D721Med (cell line): ENCODE measurements around the gene HBS1L.

Source experiments
- DNase-seq: peaks from one replicate; pipeline ENCODE4 v3.0.0; 2011; ENCODE audit warnings: low spot score; ENCODE audit not compliant: insufficient read length
- FAIRE-seq: peaks from 2 replicates; lab custom pipeline; 2011; peaks lifted over from hg19 to GRCh38; lab: Jason Lieb, UNC
- TF ChIP-seq, protein P1 (sequence below): IDR thresholded peaks from 2 replicates; pipeline ENCODE4 v1.5.1; 2012; ENCODE audit warnings: mild to moderate bottlenecking, control low read depth; ENCODE audit not compliant: insufficient read depth; ENCODE audit errors: missing control alignments

HBS1L gene

GRCh38 chr6:134992155-134992554, 62.5 kb downstream of the HBS1L start:
- DNase-seq = no peak
- FAIRE-seq = no peak
- TF ChIP-seq, protein P1, sequence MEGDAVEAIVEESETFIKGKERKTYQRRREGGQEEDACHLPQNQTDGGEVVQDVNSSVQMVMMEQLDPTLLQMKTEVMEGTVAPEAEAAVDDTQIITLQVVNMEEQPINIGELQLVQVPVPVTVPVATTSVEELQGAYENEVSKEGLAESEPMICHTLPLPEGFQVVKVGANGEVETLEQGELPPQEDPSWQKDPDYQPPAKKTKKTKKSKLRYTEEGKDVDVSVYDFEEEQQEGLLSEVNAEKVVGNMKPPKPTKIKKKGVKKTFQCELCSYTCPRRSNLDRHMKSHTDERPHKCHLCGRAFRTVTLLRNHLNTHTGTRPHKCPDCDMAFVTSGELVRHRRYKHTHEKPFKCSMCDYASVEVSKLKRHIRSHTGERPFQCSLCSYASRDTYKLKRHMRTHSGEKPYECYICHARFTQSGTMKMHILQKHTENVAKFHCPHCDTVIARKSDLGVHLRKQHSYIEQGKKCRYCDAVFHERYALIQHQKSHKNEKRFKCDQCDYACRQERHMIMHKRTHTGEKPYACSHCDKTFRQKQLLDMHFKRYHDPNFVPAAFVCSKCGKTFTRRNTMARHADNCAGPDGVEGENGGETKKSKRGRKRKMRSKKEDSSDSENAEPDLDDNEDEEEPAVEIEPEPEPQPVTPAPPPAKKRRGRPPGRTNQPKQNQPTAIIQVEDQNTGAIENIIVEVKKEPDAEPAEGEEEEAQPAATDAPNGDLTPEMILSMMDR = no peak

DNA sequence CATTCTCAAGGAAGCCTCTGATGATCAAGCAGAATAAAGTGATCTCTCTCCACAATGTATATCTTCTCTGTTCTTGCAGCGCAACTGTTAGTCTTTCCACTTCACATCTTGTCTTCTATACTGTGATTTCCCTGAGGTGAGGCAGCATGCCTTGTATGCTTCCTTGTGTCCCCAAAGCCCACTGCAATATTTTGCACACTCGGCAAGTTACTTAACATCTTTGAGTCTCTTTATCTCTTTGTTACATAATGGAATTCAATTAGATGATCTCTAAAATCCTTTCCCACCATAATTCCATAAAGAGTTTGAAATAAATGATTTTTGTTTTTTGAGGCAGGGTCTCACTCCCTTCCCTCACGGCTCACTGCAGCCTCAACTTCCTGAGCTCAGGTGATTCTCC, 64.4 kb downstream of the HBS1L start:
- DNase-seq (no peak), FAIRE-seq (no peak)
- TF ChIP-seq, protein P1 = no peak

- FAIRE-seq (peak; percentile 32), DNase-seq (no peak)
- TF ChIP-seq, protein P1 = no peak
These were observed 69.8 kb downstream of the HBS1L start for GRCh38 chr6:134984821-134985220.

- FAIRE-seq (no peak), DNase-seq (no peak)
- TF ChIP-seq, protein P1 = no peak
These were observed 70.8 kb downstream of the HBS1L start for GRCh38 chr6:134983823-134984222.

DNA sequence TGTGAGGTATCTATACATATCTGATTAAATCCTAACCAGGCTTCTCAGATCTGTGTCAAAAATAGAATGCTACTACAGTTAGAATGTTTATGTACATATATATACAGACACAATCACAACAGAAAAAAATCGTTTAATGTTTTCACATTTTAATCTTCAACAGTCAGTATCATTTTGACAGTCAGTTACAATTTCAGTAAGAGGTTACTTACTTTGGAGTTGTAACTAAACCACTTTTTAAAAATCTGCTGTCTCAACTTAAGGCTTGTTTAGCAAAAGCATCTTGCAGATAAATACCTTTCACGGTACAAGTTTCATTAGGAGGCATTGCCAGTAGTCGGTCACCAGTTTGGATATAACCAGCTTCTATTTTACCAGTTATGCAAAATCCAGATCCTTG, 72.5 kb downstream of the HBS1L start:
- FAIRE-seq (peak; percentile 38), DNase-seq (no peak)
- TF ChIP-seq, protein P1 = no peak

- TF ChIP-seq, protein P1 = no peak
- DNase-seq (no peak), FAIRE-seq (no peak)
These were observed 73.8 kb downstream of the HBS1L start for GRCh38 chr6:134980846-134981245.

DNA sequence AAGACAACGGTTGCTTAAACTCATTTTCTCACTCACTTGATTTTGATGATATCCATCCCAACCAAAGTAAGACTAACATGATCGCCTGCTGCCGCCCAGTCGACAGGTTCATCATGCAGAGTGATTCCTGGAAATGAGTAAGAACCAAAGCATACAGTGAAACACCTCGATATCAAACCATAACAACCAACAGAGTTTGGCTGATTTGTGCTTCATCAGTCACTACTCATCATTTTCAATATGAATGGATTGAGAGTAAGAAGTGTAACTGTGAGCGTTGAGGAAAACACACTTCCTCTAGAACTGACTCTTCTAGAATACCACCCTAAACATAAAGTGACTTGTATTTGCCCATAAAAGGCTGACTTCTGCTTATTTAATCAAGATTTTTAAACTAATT, 75.5 kb downstream of the HBS1L start:
- FAIRE-seq = peak; percentile 35
- DNase-seq = no peak
- TF ChIP-seq, protein P1 = no peak
